GM12874 (cell line): Measurements from ENCODE around the gene DNAJB8.

Experiments used
- CTCF ChIP-seq: IDR thresholded peaks from 2 replicates; pipeline ENCODE4 v1.5.1; 2011; ENCODE audit warnings: low read depth, mild to moderate bottlenecking, control low read depth, low read length, moderate library complexity; ENCODE audit not compliant: insufficient read depth

The DNAJB8 gene

GRCh38 chr3:128454310-128454618, 12.4 kb downstream of the DNAJB8 start:
- no peak for TF ChIP-seq CTCF

DNA sequence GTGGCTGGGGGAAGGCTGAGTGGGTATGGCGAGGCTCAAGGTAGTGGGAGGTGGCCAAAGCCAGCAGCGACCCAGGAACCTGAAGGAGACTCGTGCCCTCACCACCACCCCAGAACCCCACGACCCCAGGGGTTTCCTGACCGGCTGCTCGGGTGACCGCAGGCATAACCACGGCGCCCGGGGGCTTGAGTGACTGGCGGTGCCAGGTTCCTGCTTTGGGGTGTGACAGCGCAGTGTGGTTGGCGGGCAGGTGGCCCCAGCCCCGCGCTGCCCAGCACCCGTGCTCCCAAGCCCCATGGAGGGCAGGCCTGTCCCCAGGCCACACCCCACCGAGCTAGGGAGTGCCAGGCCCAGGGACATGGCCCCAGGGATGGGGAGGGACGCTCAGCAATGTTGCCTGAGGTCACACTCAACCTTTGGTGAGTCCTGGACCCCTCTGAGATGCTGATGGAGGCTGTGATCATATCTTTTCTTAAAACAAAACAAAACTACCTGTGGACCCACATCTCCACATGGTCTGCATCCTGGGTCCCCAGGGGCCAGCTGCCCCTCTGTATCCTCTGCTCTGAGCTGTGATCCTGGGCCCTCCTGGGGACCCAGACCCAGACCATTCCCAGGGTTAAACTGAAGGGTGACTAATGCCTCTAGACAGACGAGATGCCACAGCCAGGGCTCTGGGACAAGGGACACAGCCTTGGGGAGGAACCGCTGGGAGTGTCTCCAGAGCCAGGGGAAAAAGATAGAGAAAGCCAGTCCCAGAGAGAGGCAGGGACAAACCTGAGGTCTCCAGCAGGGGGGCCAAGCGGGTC, 13.0 kb downstream of the DNAJB8 start:
- no peak for TF ChIP-seq CTCF

DNA sequence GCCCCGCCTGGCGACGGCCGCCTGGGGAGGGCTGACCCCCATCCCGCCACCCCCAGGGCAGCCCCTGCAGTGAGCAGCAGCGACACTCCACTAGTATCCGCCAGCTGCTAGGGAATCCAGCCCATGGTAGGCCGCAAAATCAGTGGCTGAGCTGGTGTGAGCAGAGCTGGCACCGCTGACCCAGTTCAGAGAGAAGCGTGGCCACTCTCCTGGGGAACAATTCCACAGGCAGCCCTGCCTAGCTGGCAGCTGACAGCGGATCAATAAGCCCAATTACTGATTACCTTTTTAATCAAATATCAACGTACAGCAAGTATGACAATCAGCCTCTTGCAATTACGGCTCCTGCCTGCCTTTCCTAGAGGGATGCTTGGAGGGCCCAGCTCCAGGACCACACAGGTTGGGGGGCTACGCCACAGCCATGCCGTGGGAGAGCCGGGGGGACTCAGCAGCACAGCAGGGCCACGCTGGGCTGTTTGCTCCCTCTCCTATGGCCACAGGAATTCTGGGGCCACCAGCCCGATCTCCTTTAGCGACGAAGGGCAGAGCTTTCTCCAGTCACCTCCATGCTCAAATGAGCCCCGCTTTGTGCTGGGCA, 13.9 kb downstream of the DNAJB8 start:
- no peak for TF ChIP-seq CTCF

DNA sequence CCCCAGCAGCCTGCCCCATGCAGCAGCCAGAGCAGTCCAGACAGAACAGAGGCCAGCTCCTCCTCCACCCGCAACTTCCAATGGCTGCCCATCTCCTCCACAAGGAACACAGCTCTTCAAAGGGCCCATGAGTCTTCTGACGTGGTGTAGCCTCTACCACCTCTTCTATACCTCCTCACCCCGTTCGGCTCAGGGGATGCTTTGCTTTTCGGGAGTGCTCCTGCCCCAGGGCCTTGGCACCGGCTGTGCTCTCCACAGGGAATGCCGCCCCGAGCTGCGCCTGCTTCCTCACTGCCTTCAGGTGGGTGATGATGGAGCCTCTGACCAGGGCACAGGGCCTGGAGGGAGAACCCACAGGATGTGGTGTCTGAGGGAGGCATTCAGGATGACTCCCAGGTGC, 14.6 kb downstream of the DNAJB8 start:
- no peak for TF ChIP-seq CTCF

DNA sequence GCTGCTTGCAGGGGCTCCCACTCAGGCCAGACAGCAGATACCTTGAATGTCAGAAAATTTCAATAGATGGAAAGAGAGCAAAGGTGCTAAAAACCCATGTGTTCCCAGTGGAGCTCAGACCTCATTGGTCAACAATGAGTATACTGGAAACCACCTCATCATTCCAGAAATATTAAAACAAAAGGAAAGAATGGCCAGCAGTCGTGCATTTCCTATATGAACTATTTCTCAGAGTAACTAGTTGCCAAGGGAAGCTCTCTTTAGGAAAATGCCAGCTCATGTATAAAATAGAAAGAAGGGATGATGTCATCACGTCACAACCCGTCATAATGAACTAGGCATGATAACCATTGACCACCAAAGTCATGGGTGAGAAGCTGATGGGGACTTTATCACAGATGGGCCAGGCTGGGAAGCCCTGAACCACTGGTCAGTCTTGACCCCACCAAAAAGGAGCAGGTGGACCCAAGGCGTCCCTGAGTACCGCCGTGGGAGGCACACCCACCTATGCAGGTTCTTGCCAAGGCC, 17.5 kb downstream of the DNAJB8 start:
- no peak for TF ChIP-seq CTCF

DNA sequence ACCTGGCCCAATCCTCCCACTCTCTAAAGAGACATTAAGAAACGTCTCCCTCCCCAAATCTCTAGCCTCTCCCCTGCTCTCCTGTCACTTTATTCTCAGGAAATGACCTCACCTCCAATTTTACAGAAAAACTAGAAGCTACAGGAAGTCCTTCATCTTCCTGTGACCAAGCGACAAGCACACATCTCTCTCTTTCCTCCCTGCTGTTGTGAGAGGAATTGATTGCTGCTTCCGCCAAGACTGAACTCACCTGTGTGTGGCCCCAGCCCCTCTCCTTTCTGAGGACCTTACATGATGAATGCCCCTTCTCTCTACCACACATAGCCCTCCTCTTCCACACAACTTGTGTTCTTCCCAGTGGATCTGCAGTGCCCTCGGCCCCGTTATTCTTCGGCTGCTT, 18.2 kb downstream of the DNAJB8 start:
- TF ChIP-seq CTCF: no peak

DNA sequence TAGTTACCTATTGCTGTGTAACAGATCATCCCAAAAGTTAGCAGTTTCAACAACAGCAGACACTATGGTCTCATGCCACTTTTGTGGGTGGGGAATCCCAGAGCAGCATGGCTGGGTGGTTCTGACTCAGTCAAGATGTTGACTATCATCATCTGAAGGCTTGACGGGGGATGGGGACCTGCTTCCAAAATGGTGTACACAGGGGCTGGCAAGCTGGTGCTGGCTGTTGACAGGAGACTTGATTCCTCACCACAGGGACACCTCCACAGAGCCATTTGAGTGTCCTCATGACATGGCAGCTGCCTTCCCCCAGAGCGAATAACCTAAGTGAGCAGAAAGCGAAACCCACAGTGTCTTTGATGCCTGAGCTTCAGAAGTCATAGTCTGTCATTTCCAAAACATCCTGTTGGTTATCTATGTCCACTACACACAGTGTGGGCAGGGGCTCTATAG, 19.1 kb downstream of the DNAJB8 start:
- TF ChIP-seq CTCF: no peak
